Smooth muscle cell (in vitro differentiated cells): ENCODE data around the gene TSSC4. TPM values are rescaled to one million over a fixed set of nuclear protein-coding genes. Genes with fewer than 3 reads are reported as not detected.

ENCODE experiments used
- DNase-seq: peaks from one replicate; lab custom pipeline; 2025; ENCODE audit not compliant: unreplicated experiment; lab: John Stamatoyannopoulos, UW
- H2AFZ ChIP-seq: fragments of 200-600 bp; sonication (generic); 2 replicates; pipeline ENCODE4 v1.6.0; 2016; ENCODE audit warnings: antibody characterized with exemption, low read depth, mild to moderate bottlenecking
- H3F3A ChIP-seq: fragments of 200-600 bp; sonication (generic); 2 replicates; pipeline ENCODE4 v1.6.0; 2017; ENCODE audit warnings: antibody characterized with exemption, low read depth
- H3K27ac ChIP-seq: fragments of 200-600 bp; sonication (generic); 2 replicates; pipeline ENCODE4 v1.5.1; 2016; ENCODE audit warnings: low read depth, mild to moderate bottlenecking
- H3K27me3 ChIP-seq: fragments of 200-600 bp; sonication (generic); 2 replicates; pipeline ENCODE4 v1.6.1; 2016; ENCODE audit warnings: low read depth, mild to moderate bottlenecking
- H3K36me3 ChIP-seq: fragments of 200-600 bp; sonication (generic); 2 replicates; pipeline ENCODE4 v1.5.1; 2016; ENCODE audit warnings: low read depth
- H3K4me1 ChIP-seq: fragments of 200-600 bp; sonication (generic); 2 replicates; pipeline ENCODE4 v1.5.1; 2016; ENCODE audit warnings: low read depth
- H3K4me2 ChIP-seq: fragments of 200-600 bp; sonication (generic); 2 replicates; pipeline ENCODE4 v1.6.0; 2016; ENCODE audit warnings: mild to moderate bottlenecking
- H3K4me3 ChIP-seq: fragments of 200-600 bp; sonication (generic); 2 replicates; pipeline ENCODE4 v1.5.1; 2016; ENCODE audit warnings: mild to moderate bottlenecking
- H3K79me2 ChIP-seq: fragments of 200-600 bp; sonication (generic); 2 replicates; pipeline ENCODE4 v1.6.0; 2016; ENCODE audit warnings: low read depth, mild to moderate bottlenecking
- H3K9ac ChIP-seq: fragments of 200-600 bp; sonication (generic); 2 replicates; pipeline ENCODE4 v1.6.0; 2016; ENCODE audit warnings: low read depth
- H3K9me3 ChIP-seq: fragments of 200-600 bp; sonication (generic); replicated peaks from 2 replicates; pipeline ENCODE4 v1.5.1; 2016; ENCODE audit warnings: low read depth
- H4K20me1 ChIP-seq: fragments of 200-600 bp; sonication (generic); 2 replicates; pipeline ENCODE4 v1.6.0; 2016; ENCODE audit warnings: low read depth
- CTCF ChIP-seq: fragments of 200-600 bp; sonication (generic); IDR thresholded peaks from 2 replicates; pipeline ENCODE4 v1.5.1; 2017; ENCODE audit warnings: borderline replicate concordance, mild to moderate bottlenecking, antibody characterized with exemption; ENCODE audit not compliant: insufficient read depth, poor library complexity, severe bottlenecking
- WGBS: methylation state at CpG from one replicate; pipeline ENCODE4 v1.1.7; 2016; ENCODE audit warnings: low lambda C conversion rate; 5-methylcytosine and 5-hydroxymethylcytosine counted together
- polyA plus RNA-seq: library from polyadenylated mRNA; unstranded; fragments of >200 nt; fragmentation: Nextera tagmentation; extraction: Ambion mirVana; gene quantifications from 2 replicates; pipeline ENCODE4 v1.2.1, GENCODE V29; 2016
- total RNA-seq: library from RNA; depleted of rRNA; stranded (reverse); fragments of >200 nt; gene quantifications from 2 replicates; pipeline ENCODE4 v1.2.3, GENCODE V29; 2014

Gene TSSC4
- total and polyA plus RNA-seq, 2 experiments from 2014 or later: 32.5 to 82.3 TPM

DNA sequence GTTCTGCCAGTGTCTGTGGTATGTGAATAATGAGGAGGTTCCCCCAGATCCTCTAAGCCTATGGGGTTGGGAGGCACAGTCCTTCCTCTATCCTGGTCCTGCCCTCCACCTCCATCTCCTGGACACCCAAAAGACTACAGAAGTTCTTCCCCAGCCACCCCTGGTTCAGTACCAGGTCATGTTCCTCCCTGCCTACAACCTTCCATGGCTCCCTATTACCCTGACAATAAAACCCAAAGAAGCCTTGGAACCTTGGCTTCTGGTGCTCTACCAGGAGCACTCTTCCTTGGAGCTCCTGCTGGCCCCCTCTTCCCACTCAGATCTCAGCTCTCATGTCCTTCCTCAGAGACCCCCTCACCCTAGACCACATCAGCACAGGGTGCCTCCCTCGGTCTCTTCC is 30.8 kb downstream of the TSSC4 start:
- DNase-seq: no peak
- H3K4me2 ChIP-seq: no peak overlapping the region
- no peak overlapping the region for H2AFZ ChIP-seq
- no peak for TF ChIP-seq CTCF
- H3K36me3 ChIP-seq: no peaks in the 10 kb centered on the region
- H3K27me3 ChIP-seq: peaks cover 1% of the 10 kb centered on the region
- H3K27ac ChIP-seq: no peak overlapping the region
- no peak overlapping the region for H3K4me3 ChIP-seq
- no peaks in the 10 kb centered on the region for H3K79me2 ChIP-seq
- H3K4me1 ChIP-seq: no peaks in the 10 kb centered on the region
- no peaks in the 10 kb centered on the region for H3F3A ChIP-seq
- whole genome bisulfite sequencing: 88% methylated on average over 1 of the region's 1 CpG
- H4K20me1 ChIP-seq: no peaks in the 10 kb centered on the region
- no peak overlapping the region for H3K9ac ChIP-seq
- H3K9me3 ChIP-seq: no peaks in the 10 kb centered on the region

DNA sequence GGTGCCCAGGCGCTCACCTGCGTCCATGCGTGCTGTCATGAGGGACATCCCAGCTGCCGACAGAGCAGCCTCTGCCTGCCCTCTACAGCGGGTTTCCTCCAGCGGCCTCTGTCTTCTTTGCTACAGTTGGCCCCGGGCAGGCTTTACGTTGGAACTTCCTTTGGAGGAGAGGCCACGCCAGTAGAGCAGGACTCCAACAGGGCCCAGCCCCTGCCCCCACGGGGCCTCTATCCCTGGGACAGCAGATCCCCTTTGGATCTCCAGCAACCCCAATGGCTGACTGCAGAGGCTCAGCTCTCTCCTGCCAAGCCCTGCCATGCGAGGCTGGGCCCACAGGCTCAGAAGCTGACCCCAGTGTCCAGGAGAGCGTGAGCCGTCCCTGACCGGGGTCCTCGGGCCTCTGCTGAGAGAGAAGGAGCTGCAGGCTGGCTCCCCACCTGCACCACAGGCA is 31.6 kb downstream of the TSSC4 start:
- no peak overlapping the region for H3K9ac ChIP-seq
- no peaks in the 10 kb centered on the region for H3K9me3 ChIP-seq
- H3K4me3 ChIP-seq: no peak overlapping the region
- H3K36me3 ChIP-seq: no peaks in the 10 kb centered on the region
- no peaks in the 10 kb centered on the region for H3F3A ChIP-seq
- H3K27ac ChIP-seq: no peak overlapping the region
- no peak for DNase-seq
- no peaks in the 10 kb centered on the region for H4K20me1 ChIP-seq
- H2AFZ ChIP-seq: no peak overlapping the region
- no peak overlapping the region for H3K4me2 ChIP-seq
- H3K79me2 ChIP-seq: no peaks in the 10 kb centered on the region
- H3K4me1 ChIP-seq: no peaks in the 10 kb centered on the region
- peaks cover 9% of the 10 kb centered on the region for H3K27me3 ChIP-seq
- WGBS: 85% methylated on average over 15 of the region's 15 CpGs
- no peak for TF ChIP-seq CTCF

- H3K36me3 ChIP-seq: no peaks in the 10 kb centered on the region
- H3F3A ChIP-seq: no peaks in the 10 kb centered on the region
- 92% methylated on average over 13 of the region's 13 CpGs for WGBS
- no peaks in the 10 kb centered on the region for H3K79me2 ChIP-seq
- no peak for DNase-seq
- H4K20me1 ChIP-seq: no peaks in the 10 kb centered on the region
- no peaks in the 10 kb centered on the region for H3K9me3 ChIP-seq
- H2AFZ ChIP-seq: no peak overlapping the region
- no peak for TF ChIP-seq CTCF
- no peak overlapping the region for H3K4me3 ChIP-seq
- H3K27me3 ChIP-seq: peaks cover 13% of the 10 kb centered on the region
- H3K9ac ChIP-seq: no peak overlapping the region
- H3K4me1 ChIP-seq: no peaks in the 10 kb centered on the region
- H3K4me2 ChIP-seq: no peak overlapping the region
- no peak overlapping the region for H3K27ac ChIP-seq
Observed at GRCh38 chr11:2432628-2433071, 32.1 kb downstream of the TSSC4 start.

DNA sequence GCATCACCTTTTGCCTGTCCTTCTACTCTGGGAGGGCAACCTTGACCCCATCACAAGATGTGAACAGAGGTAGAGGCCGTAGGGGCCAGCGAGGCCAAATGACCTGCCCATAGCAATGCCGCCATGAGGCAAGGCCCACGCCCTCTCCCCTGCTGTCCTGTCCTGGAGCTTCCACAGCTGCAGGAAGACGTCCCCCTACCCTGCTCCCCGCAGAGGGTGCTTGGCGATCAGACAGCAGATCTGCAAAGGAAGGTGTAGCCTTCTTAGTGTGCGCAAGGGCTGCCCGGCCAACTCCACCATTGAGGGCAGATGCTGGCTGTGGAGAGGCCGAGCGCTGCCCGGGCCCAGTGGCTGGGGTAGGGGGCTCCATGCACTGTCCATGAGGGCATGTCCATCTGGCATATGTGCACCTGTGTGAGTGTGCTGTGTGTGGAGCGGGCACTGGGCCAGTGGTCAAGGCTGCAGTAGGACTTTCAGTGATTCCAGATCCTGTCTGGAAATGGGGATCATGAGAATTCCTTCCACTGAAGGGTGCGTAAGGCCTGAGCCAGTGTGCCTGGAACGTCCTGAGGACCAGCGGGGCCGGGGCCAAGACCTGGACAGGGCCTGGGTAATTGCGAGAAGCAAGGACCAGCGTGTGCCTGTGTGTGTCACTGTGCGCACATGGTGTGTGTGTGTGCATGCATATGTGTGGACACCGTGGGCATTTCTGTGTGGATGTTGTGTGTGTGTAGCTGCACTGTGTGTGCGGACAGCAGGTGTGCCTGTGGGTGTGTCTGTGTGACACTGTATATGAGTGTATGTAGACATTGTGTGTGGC is 32.8 kb downstream of the TSSC4 start:
- peaks cover 20% of the 10 kb centered on the region for H3K27me3 ChIP-seq
- H3K4me3 ChIP-seq: no peak overlapping the region
- no peaks in the 10 kb centered on the region for H3K4me1 ChIP-seq
- no peaks in the 10 kb centered on the region for H3K79me2 ChIP-seq
- H4K20me1 ChIP-seq: no peaks in the 10 kb centered on the region
- no peak overlapping the region for H3K27ac ChIP-seq
- H3K36me3 ChIP-seq: no peaks in the 10 kb centered on the region
- no peak overlapping the region for H3K4me2 ChIP-seq
- no peak for TF ChIP-seq CTCF
- no peaks in the 10 kb centered on the region for H3F3A ChIP-seq
- DNase-seq: no peak
- H3K9ac ChIP-seq: no peak overlapping the region
- H3K9me3 ChIP-seq: no peaks in the 10 kb centered on the region
- WGBS: 86% methylated on average over 22 of the region's 22 CpGs
- H2AFZ ChIP-seq: no peak overlapping the region
